Gastrocnemius medialis (tissue), 4 donors: ENCODE results near the gene ZNF598.

Experiments used
- POLR2A ChIP-seq, 2 donors: fragments of 450-650 bp; IDR thresholded peaks; one replicate each; pipeline ENCODE4 v1.6.1; 2017; ENCODE audit warnings: antibody characterized with exemption in 2 of 2, mild to moderate bottlenecking in 2 of 2, moderate library complexity in 2 of 2
- TF ChIP-seq, protein P1 (sequence below), 5 experiments: fragments of 450-650 bp in 3 of 5; fragments of 200-600 bp in 2 of 5; sonication (generic) in 2 of 5; IDR thresholded peaks in 4 of 5; conservative IDR thresholded peaks in 1 of 5; 1 replicate in 4 of 5; 2 replicates in 1 of 5; pipeline ENCODE4 v1.5.1; 2016 to 2019; ENCODE audit warnings: antibody characterized with exemption in 5 of 5, mild to moderate bottlenecking in 3 of 5, moderate library complexity in 3 of 5

DNA sequence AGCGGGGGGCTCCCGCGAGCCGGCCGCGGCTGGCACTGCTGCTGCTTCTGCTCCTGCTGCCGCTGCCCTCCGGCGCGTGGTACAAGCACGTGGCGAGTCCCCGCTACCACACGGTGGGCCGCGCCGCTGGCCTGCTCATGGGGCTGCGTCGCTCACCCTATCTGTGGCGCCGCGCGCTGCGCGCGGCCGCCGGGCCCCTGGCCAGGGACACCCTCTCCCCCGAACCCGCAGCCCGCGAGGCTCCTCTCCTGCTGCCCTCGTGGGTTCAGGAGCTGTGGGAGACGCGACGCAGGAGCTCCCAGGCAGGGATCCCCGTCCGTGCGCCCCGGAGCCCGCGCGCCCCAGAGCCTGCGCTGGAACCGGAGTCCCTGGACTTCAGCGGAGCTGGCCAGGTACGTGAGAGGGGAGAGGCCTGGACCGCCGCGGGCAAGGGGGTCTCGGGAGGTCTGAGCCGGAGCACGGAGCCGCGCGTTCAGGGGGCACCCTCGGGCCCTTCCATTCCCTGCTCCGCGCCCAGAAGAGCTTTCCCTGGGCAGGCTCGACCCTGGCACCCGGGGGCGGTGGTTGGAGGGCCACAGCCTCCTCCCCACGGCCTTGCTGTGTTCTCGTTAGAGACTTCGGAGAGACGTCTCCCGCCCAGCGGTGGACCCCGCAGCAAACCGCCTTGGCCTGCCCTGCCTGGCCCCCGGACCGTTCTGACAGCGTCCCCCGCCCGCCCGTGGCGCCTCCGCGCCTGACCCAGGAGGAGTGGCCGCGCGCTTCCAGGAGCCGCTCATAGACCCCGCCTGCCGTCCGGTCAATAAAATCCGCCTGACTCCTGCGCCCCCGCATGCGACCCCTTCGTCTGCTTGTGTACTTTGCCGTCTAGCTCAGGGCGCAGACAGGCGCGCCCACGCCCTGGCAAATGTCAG lies 10.6 kb upstream of the ZNF598 start:
- TF ChIP-seq, protein P1, sequence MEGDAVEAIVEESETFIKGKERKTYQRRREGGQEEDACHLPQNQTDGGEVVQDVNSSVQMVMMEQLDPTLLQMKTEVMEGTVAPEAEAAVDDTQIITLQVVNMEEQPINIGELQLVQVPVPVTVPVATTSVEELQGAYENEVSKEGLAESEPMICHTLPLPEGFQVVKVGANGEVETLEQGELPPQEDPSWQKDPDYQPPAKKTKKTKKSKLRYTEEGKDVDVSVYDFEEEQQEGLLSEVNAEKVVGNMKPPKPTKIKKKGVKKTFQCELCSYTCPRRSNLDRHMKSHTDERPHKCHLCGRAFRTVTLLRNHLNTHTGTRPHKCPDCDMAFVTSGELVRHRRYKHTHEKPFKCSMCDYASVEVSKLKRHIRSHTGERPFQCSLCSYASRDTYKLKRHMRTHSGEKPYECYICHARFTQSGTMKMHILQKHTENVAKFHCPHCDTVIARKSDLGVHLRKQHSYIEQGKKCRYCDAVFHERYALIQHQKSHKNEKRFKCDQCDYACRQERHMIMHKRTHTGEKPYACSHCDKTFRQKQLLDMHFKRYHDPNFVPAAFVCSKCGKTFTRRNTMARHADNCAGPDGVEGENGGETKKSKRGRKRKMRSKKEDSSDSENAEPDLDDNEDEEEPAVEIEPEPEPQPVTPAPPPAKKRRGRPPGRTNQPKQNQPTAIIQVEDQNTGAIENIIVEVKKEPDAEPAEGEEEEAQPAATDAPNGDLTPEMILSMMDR (IDR thresholded peaks at IDR 0.05 in 4 of 5, conservative IDR thresholded peaks at IDR 0.05 in 1 of 5): no peak
- TF ChIP-seq POLR2A (IDR thresholded peaks at IDR 0.05): no peak
